ENCODE data around the gene NISCH.

DNA sequence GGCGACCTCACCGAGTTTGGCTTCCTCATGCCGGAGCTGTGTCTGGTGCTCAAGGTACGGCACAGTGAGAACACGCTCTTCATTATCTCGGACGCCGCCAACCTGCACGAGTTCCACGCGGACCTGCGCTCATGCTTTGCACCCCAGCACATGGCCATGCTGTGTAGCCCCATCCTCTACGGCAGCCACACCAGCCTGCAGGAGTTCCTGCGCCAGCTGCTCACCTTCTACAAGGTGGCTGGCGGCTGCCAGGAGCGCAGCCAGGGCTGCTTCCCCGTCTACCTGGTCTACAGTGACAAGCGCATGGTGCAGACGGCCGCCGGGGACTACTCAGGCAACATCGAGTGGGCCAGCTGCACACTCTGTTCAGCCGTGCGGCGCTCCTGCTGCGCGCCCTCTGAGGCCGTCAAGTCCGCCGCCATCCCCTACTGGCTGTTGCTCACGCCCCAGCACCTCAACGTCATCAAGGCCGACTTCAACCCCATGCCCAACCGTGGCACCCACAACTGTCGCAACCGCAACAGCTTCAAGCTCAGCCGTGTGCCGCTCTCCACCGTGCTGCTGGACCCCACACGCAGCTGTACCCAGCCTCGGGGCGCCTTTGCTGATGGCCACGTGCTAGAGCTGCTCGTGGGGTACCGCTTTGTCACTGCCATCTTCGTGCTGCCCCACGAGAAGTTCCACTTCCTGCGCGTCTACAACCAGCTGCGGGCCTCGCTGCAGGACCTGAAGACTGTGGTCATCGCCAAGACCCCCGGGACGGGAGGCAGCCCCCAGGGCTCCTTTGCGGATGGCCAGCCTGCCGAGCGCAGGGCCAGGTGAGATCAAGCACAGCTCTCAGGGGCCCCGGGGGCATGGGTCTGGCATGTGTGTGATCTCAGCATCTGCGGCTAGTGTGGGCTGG, 32.6 kb downstream of the NISCH start:
- TF ChIP-seq EGR1 (IDR thresholded peaks at IDR 0.05), result no peak
- TF ChIP-seq, protein P1, sequence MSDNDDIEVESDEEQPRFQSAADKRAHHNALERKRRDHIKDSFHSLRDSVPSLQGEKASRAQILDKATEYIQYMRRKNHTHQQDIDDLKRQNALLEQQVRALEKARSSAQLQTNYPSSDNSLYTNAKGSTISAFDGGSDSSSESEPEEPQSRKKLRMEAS (IDR thresholded peaks at IDR 0.05), result no peak
- TF ChIP-seq YY1 (IDR thresholded peaks at IDR 0.05; ENCODE audit: low read depth), result no peak
- no peak for TF ChIP-seq TCF12 (IDR thresholded peaks at IDR 0.05; ENCODE audit: low read depth)

All from Ishikawa (cell line).